IMR-90 (cell line): ENCODE results near the gene SYT3. TPM values are rescaled to one million over a fixed set of nuclear protein-coding genes. Genes with fewer than 3 reads are reported as not detected.

Experiments used
- ATAC-seq: fragments of 200-7000 bp; cut with Tn5 transposase; 2 replicates; pipeline ENCODE4 v1.9.1; 2020; ENCODE audit warnings: low read depth, mild to moderate bottlenecking, moderate library complexity
- BruUV-seq: library from RNA; stranded (reverse); fragments of 400-500 nt; replicated peaks from 2 replicates; lab custom pipeline; 2021; lab: Mats Ljungman, UMichigan
- CTCF ChIA-PET: fragments of 300-600 bp; formaldehyde crosslinking; extraction: SDS; loops from one replicate; lab custom pipeline; 2021; ENCODE audit warnings: antibody characterized with exemption; lab: Yijun Ruan, JAX
- POLR2A ChIA-PET: fragments of 300-600 bp; sonication (Branson Sonifier 250); formaldehyde crosslinking; loops from one replicate; lab custom pipeline; 2022; ENCODE audit warnings: antibody characterized with exemption; ENCODE audit not compliant: unreplicated experiment; lab: Charles Lee
- DNase-seq: peaks from one replicate; pipeline ENCODE4 v3.0.0; 2013
- H2AFZ ChIP-seq: replicated peaks from 2 replicates; pipeline ENCODE3; 2013; ENCODE audit warnings: low read length, mild to moderate bottlenecking; ENCODE audit not compliant: poor library complexity
- H2AK5ac ChIP-seq: 2 replicates; pipeline ENCODE4 v1.6.1; 2013; ENCODE audit warnings: low read depth, low read length, inconsistent platforms
- H2AK9ac ChIP-seq: replicated peaks from 2 replicates; pipeline ENCODE3; 2013; ENCODE audit warnings: mild to moderate bottlenecking, low read depth, low read length, moderate library complexity; ENCODE audit not compliant: poor library complexity
- H2BK120ac ChIP-seq: 2 replicates; pipeline ENCODE4 v1.6.1; 2013; ENCODE audit warnings: low read depth, low read length, inconsistent platforms
- H2BK15ac ChIP-seq: 3 replicates; pipeline ENCODE4 v1.6.1; 2013; ENCODE audit warnings: low read depth, low read length, inconsistent platforms
- H2BK20ac ChIP-seq: 2 replicates; pipeline ENCODE4 v1.6.1; 2013; ENCODE audit warnings: low read depth, mild to moderate bottlenecking, inconsistent platforms, low read length, moderate library complexity
- H2BK5ac ChIP-seq: 2 replicates; pipeline ENCODE4 v1.6.1; 2013; ENCODE audit warnings: mild to moderate bottlenecking, low read depth, low read length, inconsistent platforms; ENCODE audit not compliant: poor library complexity, severe bottlenecking
- H3K14ac ChIP-seq: replicated peaks from 2 replicates; pipeline ENCODE4 v1.6.1; 2013; ENCODE audit warnings: low read depth, low read length, inconsistent platforms
- H3K18ac ChIP-seq: 2 replicates; pipeline ENCODE4 v1.6.1; 2013; ENCODE audit warnings: low read depth, low read length, control low read depth
- H3K23ac ChIP-seq: 2 replicates; pipeline ENCODE4 v1.6.1; 2013; ENCODE audit warnings: low read depth, low read length, inconsistent platforms
- H3K27ac ChIP-seq: 2 replicates; pipeline ENCODE4 v1.5.1; 2013; ENCODE audit warnings: mild to moderate bottlenecking, control low read depth, low read length; ENCODE audit not compliant: insufficient read depth
- H3K27me3 ChIP-seq: 2 replicates; pipeline ENCODE4 v1.6.1; 2013; ENCODE audit warnings: low read length; ENCODE audit not compliant: control insufficient read depth, insufficient read depth
- H3K36me3 ChIP-seq: 2 replicates; pipeline ENCODE4 v1.6.1; 2013; ENCODE audit warnings: low read length, mixed read lengths; ENCODE audit not compliant: control insufficient read depth, insufficient read depth
- H3K4ac ChIP-seq: 2 replicates; pipeline ENCODE4 v1.6.1; 2013; ENCODE audit warnings: low read depth, low read length, inconsistent platforms
- H3K4me1 ChIP-seq: 2 replicates; pipeline ENCODE4 v1.6.1; 2013; ENCODE audit warnings: low read length, mixed read lengths; ENCODE audit not compliant: control insufficient read depth, insufficient read depth
- H3K4me2 ChIP-seq: 2 replicates; pipeline ENCODE4 v1.6.1; 2013; ENCODE audit warnings: low read depth, mild to moderate bottlenecking, control low read depth, low read length, moderate library complexity
- H3K4me3 ChIP-seq: 2 replicates; pipeline ENCODE4 v1.5.1; 2013; ENCODE audit warnings: low read depth, mild to moderate bottlenecking, control low read depth, low read length, moderate library complexity; ENCODE audit not compliant: insufficient read depth
- H3K56ac ChIP-seq: 2 replicates; pipeline ENCODE4 v1.6.1; 2013; ENCODE audit warnings: low read length, inconsistent platforms; ENCODE audit not compliant: insufficient read depth; ENCODE audit errors: extremely low read depth
- H3K79me1 ChIP-seq, 2 experiments: 2 replicates each; pipeline ENCODE4 v1.6.1; 2013; ENCODE audit warnings: low read length in 2 of 2, inconsistent platforms in 1 of 2, low read depth in 1 of 2
- H3K9ac ChIP-seq: 2 replicates; pipeline ENCODE4 v1.6.1; 2013; ENCODE audit warnings: low read depth, low read length, control low read depth
- H3K9me1 ChIP-seq: 2 replicates; pipeline ENCODE4 v1.6.1; 2013; ENCODE audit warnings: low read length, inconsistent platforms; ENCODE audit not compliant: insufficient read depth
- H3K9me3 ChIP-seq: 2 replicates; pipeline ENCODE4 v1.6.1; 2013; ENCODE audit warnings: low read length; ENCODE audit not compliant: control insufficient read depth, insufficient read depth
- H4K20me1 ChIP-seq: 2 replicates; pipeline ENCODE4 v1.6.1; 2013; ENCODE audit warnings: low read length, inconsistent platforms; ENCODE audit not compliant: insufficient read depth
- H4K5ac ChIP-seq: 2 replicates; pipeline ENCODE4 v1.6.1; 2013; ENCODE audit warnings: mild to moderate bottlenecking, low read depth, low read length, control low read depth
- H4K8ac ChIP-seq, 2 experiments: 2 replicates each; pipeline ENCODE4 v1.6.1; 2013; ENCODE audit warnings: low read depth in 2 of 2, low read length in 2 of 2, control low read depth in 1 of 2, inconsistent platforms in 1 of 2
- H4K91ac ChIP-seq: 2 replicates; pipeline ENCODE4 v1.6.1; 2013; ENCODE audit warnings: low read depth, low read length, inconsistent platforms; ENCODE audit not compliant: insufficient read depth
- BHLHE40 ChIP-seq: fragments of 150-350 bp; IDR thresholded peaks from 2 replicates; pipeline ENCODE4 v1.6.1; 2016; ENCODE audit warnings: mild to moderate bottlenecking, low read depth, low read length
- CHD1 ChIP-seq: IDR thresholded peaks from 2 replicates; pipeline ENCODE4 v1.6.1; 2012; ENCODE audit warnings: low read depth, low read length, improper control_type of control experiment
- CTCF ChIP-seq: conservative IDR thresholded peaks from 2 replicates; pipeline ENCODE4 v1.5.1; 2012; ENCODE audit warnings: mild to moderate bottlenecking, low read depth, low read length, improper control_type of control experiment
- FOS ChIP-seq: fragments of 150-350 bp; IDR thresholded peaks from 2 replicates; pipeline ENCODE4 v1.6.1; 2016; ENCODE audit warnings: low read depth, low read length
- MAFK ChIP-seq: IDR thresholded peaks from 2 replicates; pipeline ENCODE4 v1.6.1; 2012; ENCODE audit warnings: low read depth, low read length, improper control_type of control experiment
- MAZ ChIP-seq: IDR thresholded peaks from 2 replicates; pipeline ENCODE4 v1.6.1; 2012; ENCODE audit warnings: low read depth, mild to moderate bottlenecking, low read length, improper control_type of control experiment, moderate library complexity, borderline replicate concordance
- MXI1 ChIP-seq: IDR thresholded peaks from 2 replicates; pipeline ENCODE4 v1.6.1; 2012; ENCODE audit warnings: low read depth, mild to moderate bottlenecking, low read length, moderate library complexity, borderline replicate concordance
- NFE2L2 ChIP-seq: fragments of 150-350 bp; IDR thresholded peaks from 2 replicates; pipeline ENCODE4 v1.6.1; 2016; ENCODE audit warnings: low read depth, mild to moderate bottlenecking, low read length
- POLR2A ChIP-seq: IDR thresholded peaks from 2 replicates; pipeline ENCODE4 v1.6.1; 2012; ENCODE audit warnings: mild to moderate bottlenecking, low read depth, low read length
- RAD21 ChIP-seq: IDR thresholded peaks from 2 replicates; pipeline ENCODE4 v1.6.1; 2012; ENCODE audit warnings: low read length, improper control_type of control experiment
- RCOR1 ChIP-seq: IDR thresholded peaks from 2 replicates; pipeline ENCODE4 v1.6.1; 2012; ENCODE audit warnings: mild to moderate bottlenecking, low read length, improper control_type of control experiment; ENCODE audit not compliant: insufficient replicate concordance
- RFX5 ChIP-seq: IDR thresholded peaks from 2 replicates; pipeline ENCODE4 v1.8.0; 2012; ENCODE audit warnings: low read depth, mild to moderate bottlenecking, low read length, moderate library complexity
- WGBS, 2 experiments: methylation state at CpG; one replicate each; pipeline versions ENCODE4 v1.1.5 to v1.1.7; 2013; ENCODE audit warnings: missing lambda C conversion rate in 2 of 2; ENCODE audit not compliant: insufficient read length in 1 of 2; ENCODE audit errors: extremely low coverage in 2 of 2; 5-methylcytosine and 5-hydroxymethylcytosine counted together
- dilution Hi-C: fragments of 300-500 bp; cut with HindIII; formaldehyde crosslinking; loops from one replicate; pipeline ENCODE4 v1.14.3; 2018; ENCODE audit warnings: low sequenced_read_pairs; ENCODE audit not compliant: unreplicated experiment
- in situ Hi-C: fragments of 300-500 bp; cut with MboI; formaldehyde crosslinking; loops from 3 replicates; pipeline ENCODE4 v1.14.3; 2019; ENCODE audit warnings: low sequenced_read_pairs, inconsistent platforms, mixed read lengths
- intact Hi-C: fragments of 100-400 bp; cut with micrococcal nuclease; formaldehyde crosslinking; loops from 2 replicates; pipeline ENCODE4 v1.10.0; 2022
- polyA plus RNA-seq, 3 experiments: library from polyadenylated mRNA; depleted of rRNA; stranded (reverse); fragments of >200 nt; gene quantifications; 2 replicates each; pipeline ENCODE4 v1.2.3, GENCODE V29; 2012; ENCODE audit warnings: low replicate concordance in 1 of 3
- total RNA-seq: library from RNA; depleted of rRNA; stranded (reverse); fragments of >200 nt; gene quantifications from 2 replicates; pipeline ENCODE4 v1.2.3, GENCODE V29; 2012

The SYT3 gene
- total and polyA plus RNA-seq, 2 of the 4 experiments (the other 2 are of a cell fraction), result 0.05 TPM; not detected in 1

GRCh38 chr19:50573741-50574461 is 65.8 kb downstream of the SYT3 start:
- H2AK9ac ChIP-seq, result no peak overlapping the region
- no peak overlapping the region for H4K5ac ChIP-seq
- no peak overlapping the region for H4K8ac ChIP-seq
- TF ChIP-seq CHD1 (no peak), POLR2A (no peak), CTCF (no peak), FOS (no peak), MXI1 (no peak), MAFK (no peak), RAD21 (no peak), RFX5 (no peak), RCOR1 (no peak), MAZ (no peak), BHLHE40 (no peak), NFE2L2 (no peak)
- no peak for DNase-seq
- H4K20me1 ChIP-seq, result no peaks in the 10 kb centered on the region
- peaks cover 16% of the 10 kb centered on the region for H3K27me3 ChIP-seq
- H3K4ac ChIP-seq, result no peak overlapping the region
- intact Hi-C loops, result no loop called here
- H3K4me3 ChIP-seq, result no peak overlapping the region
- H2AFZ ChIP-seq, result no peak overlapping the region
- no peak overlapping the region for H2BK5ac ChIP-seq
- H2BK120ac ChIP-seq, result no peak overlapping the region
- dilution Hi-C loops, result no loop called here
- 60% methylated on average over 1 of the region's 13 CpGs; no CpG with 5 or more reads in 1 of the 2 experiments for WGBS, 2 experiments
- ChIA-PET POLR2A (no interaction called here), CTCF (interaction anchor here (1.0 kb wide), 1 partner anchor 18 kb away, joined by 3 read pairs; no protein-coding TSS in a partner anchor)
- H3K4me1 ChIP-seq, result no peaks in the 10 kb centered on the region
- no peak overlapping the region for H3K27ac ChIP-seq
- H4K91ac ChIP-seq, result no peak overlapping the region
- no peaks in the 10 kb centered on the region for H3K79me1 ChIP-seq
- H3K18ac ChIP-seq, result no peak overlapping the region
- H3K4me2 ChIP-seq, result no peak overlapping the region
- no peak for ATAC-seq
- in situ Hi-C loops, result no loop called here
- H3K23ac ChIP-seq, result no peak overlapping the region
- H3K9ac ChIP-seq, result no peak overlapping the region
- no peak overlapping the region for H3K56ac ChIP-seq
- H3K36me3 ChIP-seq, result no peaks in the 10 kb centered on the region
- H2BK20ac ChIP-seq, result no peak overlapping the region
- H2BK15ac ChIP-seq, result no peak overlapping the region
- H2AK5ac ChIP-seq, result no peak overlapping the region
- BruUV-seq, result no TSS peak
- no peak overlapping the region for H3K14ac ChIP-seq
- no peaks in the 10 kb centered on the region for H3K9me3 ChIP-seq
- H3K9me1 ChIP-seq, result no peaks in the 10 kb centered on the region
